Measurements from ENCODE around the gene UQCR10. TPM values are rescaled to one million over a fixed set of nuclear protein-coding genes. Genes with fewer than 3 reads are reported as not detected.

The UQCR10 gene
- total RNA-seq, 1 donor from 2014 or later: 59.2 TPM

GRCh38 chr22:29816980-29817379 is 49.8 kb downstream of the UQCR10 start:
- peaks cover 38% of the 10 kb centered on the region for H3K36me3 Mint-ChIP-seq (ENCODE audit: low read depth)
- no peaks in the 10 kb centered on the region for H3K9me3 Mint-ChIP-seq (ENCODE audit: low read depth)
- DNase-seq (ENCODE audit: low spot score): no peak
- H3K27me3 Mint-ChIP-seq (ENCODE audit: low read depth): no peaks in the 10 kb centered on the region
- peaks cover 6% of the 10 kb centered on the region for H3K4me1 Mint-ChIP-seq (ENCODE audit: low read depth)
- TF ChIP-seq CTCF (IDR thresholded peaks at IDR 0.05): no peak
- H3K27ac Mint-ChIP-seq (ENCODE audit: unreplicated experiment): no peak overlapping the region
- H3K4me3 Mint-ChIP-seq (ENCODE audit: unreplicated experiment): no peak overlapping the region

GRCh38 chr22:29817724-29818123 is 50.6 kb downstream of the UQCR10 start:
- TF ChIP-seq CTCF (IDR thresholded peaks at IDR 0.05): no peak
- Mint-ChIP-seq H3K4me3 (ENCODE audit: unreplicated experiment) (no peak overlapping the region), H3K36me3 (ENCODE audit: low read depth) (peaks cover 36% of the 10 kb centered on the region), H3K4me1 (ENCODE audit: low read depth) (peaks cover 8% of the 10 kb centered on the region), H3K27ac (ENCODE audit: unreplicated experiment) (no peak overlapping the region), H3K9me3 (ENCODE audit: low read depth) (no peaks in the 10 kb centered on the region), H3K27me3 (ENCODE audit: low read depth) (no peaks in the 10 kb centered on the region)
- DNase-seq (ENCODE audit: low spot score): no peak

GRCh38 chr22:29819501-29819900 is 52.3 kb downstream of the UQCR10 start:
- DNase-seq (ENCODE audit: low spot score): no peak
- Mint-ChIP-seq H3K27me3 (ENCODE audit: low read depth) (no peaks in the 10 kb centered on the region), H3K27ac (ENCODE audit: unreplicated experiment) (no peak overlapping the region), H3K4me1 (ENCODE audit: low read depth) (peaks cover 8% of the 10 kb centered on the region), H3K36me3 (ENCODE audit: low read depth) (peaks cover 34% of the 10 kb centered on the region), H3K4me3 (ENCODE audit: unreplicated experiment) (no peak overlapping the region), H3K9me3 (ENCODE audit: low read depth) (no peaks in the 10 kb centered on the region)
- TF ChIP-seq CTCF (IDR thresholded peaks at IDR 0.05): no peak

Other genes starting within 250 kb of the UQCR10 start
- gene THOC5, start 213.6 kb upstream of the UQCR10 start, total RNA-seq: 40.0 to 45.1 TPM (median 42.9 TPM) in 3 replicates
- gene NIPSNAP1, start 186.3 kb upstream of the UQCR10 start, total RNA-seq: 33.4 to 40.8 TPM (median 35.3 TPM) in 3 replicates
- 73.0 to 90.9 TPM (median 75.0 TPM) in 3 replicates for gene NF2, start 163.7 kb upstream of the UQCR10 start, total RNA-seq
- gene CABP7, start 47.4 kb upstream of the UQCR10 start, total RNA-seq: not detected in 3 replicates
- 16.6 to 18.8 TPM (median 18.1 TPM) in 3 replicates for gene ZMAT5, start 362 bp upstream of the UQCR10 start, total RNA-seq
- gene ASCC2, start 70.9 kb downstream of the UQCR10 start, total RNA-seq: 43.2 to 65.8 TPM (median 44.2 TPM) in 3 replicates
- gene MTMR3, start 115.8 kb downstream of the UQCR10 start, total RNA-seq: 30.5 to 37.1 TPM (median 36.9 TPM) in 3 replicates

Data from chondrocyte (in vitro differentiated cells).